ENCODE measurements around the gene SACM1L. TPM values are rescaled to one million over a fixed set of nuclear protein-coding genes. Genes with fewer than 3 reads are reported as not detected.

Gene SACM1L
- total RNA-seq, 1 donor from 2014 or later = 59.2 TPM

DNA sequence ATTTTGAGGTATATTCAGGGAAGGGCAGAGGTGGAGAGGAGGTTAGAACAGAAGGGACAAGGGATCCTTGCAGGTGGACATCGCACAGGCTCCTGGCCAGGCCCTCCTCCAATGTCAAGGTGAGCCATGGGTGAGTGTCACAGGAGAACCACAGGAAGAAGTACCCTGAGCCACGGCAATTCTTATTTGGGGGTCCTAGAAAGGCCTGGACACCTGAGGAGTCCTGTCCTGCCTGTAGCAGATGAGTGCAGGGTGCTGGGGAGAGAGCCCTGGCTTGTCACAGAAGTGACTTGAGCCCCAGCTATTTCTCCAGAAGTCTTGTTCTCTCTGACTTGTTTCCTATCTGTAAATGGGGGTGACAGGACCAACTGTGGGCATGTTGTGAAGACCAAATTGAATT lies 102.8 kb downstream of the SACM1L start:
- no peak overlapping the region for H3K27ac Mint-ChIP-seq (ENCODE audit: unreplicated experiment)
- no peak for DNase-seq
- H3K4me3 Mint-ChIP-seq (ENCODE audit: unreplicated experiment) = no peak overlapping the region
- peaks cover 10% of the 10 kb centered on the region for H3K36me3 Mint-ChIP-seq (ENCODE audit: unreplicated experiment)
- TF ChIP-seq, protein P1, sequence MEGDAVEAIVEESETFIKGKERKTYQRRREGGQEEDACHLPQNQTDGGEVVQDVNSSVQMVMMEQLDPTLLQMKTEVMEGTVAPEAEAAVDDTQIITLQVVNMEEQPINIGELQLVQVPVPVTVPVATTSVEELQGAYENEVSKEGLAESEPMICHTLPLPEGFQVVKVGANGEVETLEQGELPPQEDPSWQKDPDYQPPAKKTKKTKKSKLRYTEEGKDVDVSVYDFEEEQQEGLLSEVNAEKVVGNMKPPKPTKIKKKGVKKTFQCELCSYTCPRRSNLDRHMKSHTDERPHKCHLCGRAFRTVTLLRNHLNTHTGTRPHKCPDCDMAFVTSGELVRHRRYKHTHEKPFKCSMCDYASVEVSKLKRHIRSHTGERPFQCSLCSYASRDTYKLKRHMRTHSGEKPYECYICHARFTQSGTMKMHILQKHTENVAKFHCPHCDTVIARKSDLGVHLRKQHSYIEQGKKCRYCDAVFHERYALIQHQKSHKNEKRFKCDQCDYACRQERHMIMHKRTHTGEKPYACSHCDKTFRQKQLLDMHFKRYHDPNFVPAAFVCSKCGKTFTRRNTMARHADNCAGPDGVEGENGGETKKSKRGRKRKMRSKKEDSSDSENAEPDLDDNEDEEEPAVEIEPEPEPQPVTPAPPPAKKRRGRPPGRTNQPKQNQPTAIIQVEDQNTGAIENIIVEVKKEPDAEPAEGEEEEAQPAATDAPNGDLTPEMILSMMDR (IDR thresholded peaks at IDR 0.05; ENCODE audit: partially characterized antibody, unreplicated experiment) = no peak
- peaks cover 8% of the 10 kb centered on the region for H3K4me1 Mint-ChIP-seq (ENCODE audit: low read depth, unreplicated experiment)
- peaks cover 9% of the 10 kb centered on the region for H3K27me3 Mint-ChIP-seq (ENCODE audit: unreplicated experiment)
- peaks cover 4% of the 10 kb centered on the region for H3K9me3 Mint-ChIP-seq (ENCODE audit: unreplicated experiment)

DNA sequence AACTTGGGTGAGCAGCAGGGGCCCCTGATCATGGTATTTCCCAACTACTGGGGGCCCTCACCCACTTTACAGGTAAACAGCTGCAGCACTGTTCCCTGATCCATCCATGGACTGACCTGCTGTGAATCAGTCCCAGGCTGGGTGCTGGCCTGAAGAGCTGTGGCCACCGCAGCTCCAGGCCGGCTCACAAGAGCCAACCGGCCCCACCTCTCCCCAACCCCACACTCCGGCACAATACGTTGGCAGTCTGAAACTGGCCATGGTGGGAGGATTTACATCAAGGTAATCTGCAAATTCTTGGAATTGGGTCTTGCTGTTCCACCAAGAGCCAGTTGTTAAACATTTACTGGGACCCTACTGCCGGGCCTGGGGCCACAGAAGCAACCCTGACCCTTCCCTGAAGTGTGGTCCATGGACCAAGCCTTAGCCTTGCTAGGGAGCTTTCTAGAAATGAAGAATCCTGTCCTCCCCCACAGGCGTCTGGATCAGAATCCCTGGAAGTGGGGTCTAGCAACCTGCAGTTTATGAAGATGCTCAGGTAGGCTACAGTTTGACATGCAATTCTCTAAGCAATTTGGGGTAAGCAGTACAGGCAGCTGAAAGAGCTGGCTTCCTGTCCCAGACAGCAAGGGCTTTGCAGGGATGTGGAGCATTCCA lies 103.4 kb downstream of the SACM1L start:
- Mint-ChIP-seq H3K9me3 (ENCODE audit: unreplicated experiment) (peaks cover 4% of the 10 kb centered on the region), H3K36me3 (ENCODE audit: unreplicated experiment) (peaks cover 10% of the 10 kb centered on the region), H3K4me3 (ENCODE audit: unreplicated experiment) (no peak overlapping the region), H3K4me1 (ENCODE audit: low read depth, unreplicated experiment) (peaks cover 8% of the 10 kb centered on the region), H3K27ac (ENCODE audit: unreplicated experiment) (no peak overlapping the region), H3K27me3 (ENCODE audit: unreplicated experiment) (peaks cover 9% of the 10 kb centered on the region)
- TF ChIP-seq, protein P1 (IDR thresholded peaks at IDR 0.05; ENCODE audit: partially characterized antibody, unreplicated experiment) = no peak
- no peak for DNase-seq

DNA sequence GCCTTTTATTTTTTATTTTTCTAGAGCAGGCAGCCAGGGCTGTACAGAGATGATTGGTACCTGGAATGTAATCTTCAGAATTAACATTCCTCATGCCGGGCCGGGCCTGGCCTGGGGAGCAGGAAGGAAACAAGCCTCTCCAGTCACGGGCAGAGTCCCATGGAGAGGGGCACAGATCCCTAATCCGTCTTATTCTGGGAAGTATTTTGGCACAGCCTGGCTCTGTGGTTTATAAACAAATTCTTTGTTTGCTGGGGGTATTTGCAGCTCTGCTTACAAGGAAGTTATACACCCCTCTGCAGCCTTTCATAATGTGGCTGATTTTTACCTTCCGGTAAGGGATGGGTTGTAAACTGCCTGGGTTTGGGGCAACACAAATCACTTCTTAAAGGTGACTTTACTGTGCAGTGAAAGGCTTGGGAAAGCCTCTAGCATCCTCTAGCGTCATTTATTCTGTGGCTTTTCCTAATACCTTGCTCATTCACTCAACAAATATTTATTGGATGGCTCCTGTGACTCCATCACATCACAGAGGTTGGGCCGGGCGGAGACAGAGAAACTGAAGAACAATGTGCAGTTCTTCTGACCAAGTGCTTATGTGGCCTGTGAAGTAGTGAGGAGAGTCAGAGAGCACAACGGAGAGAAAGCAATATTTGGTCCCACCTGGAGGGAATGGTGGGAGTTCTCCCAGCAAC lies 104.4 kb downstream of the SACM1L start:
- peaks cover 12% of the 10 kb centered on the region for H3K27me3 Mint-ChIP-seq (ENCODE audit: unreplicated experiment)
- no peak overlapping the region for H3K27ac Mint-ChIP-seq (ENCODE audit: unreplicated experiment)
- peaks cover 8% of the 10 kb centered on the region for H3K4me1 Mint-ChIP-seq (ENCODE audit: low read depth, unreplicated experiment)
- H3K36me3 Mint-ChIP-seq (ENCODE audit: unreplicated experiment) = peaks cover 10% of the 10 kb centered on the region
- TF ChIP-seq, protein P1 (IDR thresholded peaks at IDR 0.05; ENCODE audit: partially characterized antibody, unreplicated experiment) = no peak
- no peak for DNase-seq
- H3K9me3 Mint-ChIP-seq (ENCODE audit: unreplicated experiment) = peaks cover 4% of the 10 kb centered on the region
- no peak overlapping the region for H3K4me3 Mint-ChIP-seq (ENCODE audit: unreplicated experiment)

DNA sequence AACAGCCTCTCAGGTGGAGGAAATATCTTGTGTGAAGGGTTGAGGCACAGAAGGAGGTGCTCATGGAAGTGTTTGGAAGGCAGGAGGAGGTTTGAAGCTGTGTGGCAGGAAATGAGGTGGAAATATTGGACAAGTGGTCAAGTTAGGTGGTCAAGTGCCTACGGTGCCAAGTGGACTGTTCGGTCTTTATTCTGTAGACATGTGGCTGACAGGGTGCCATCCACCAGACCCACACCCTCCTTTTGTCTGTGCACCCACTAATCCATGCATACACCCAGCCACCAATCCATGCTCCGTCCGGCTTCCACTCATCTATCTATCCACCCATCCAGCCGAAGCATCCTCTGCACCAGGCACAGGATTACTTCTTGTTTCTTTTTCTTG lies 105.0 kb downstream of the SACM1L start:
- Mint-ChIP-seq H3K4me3 (ENCODE audit: unreplicated experiment) (no peak overlapping the region), H3K36me3 (ENCODE audit: unreplicated experiment) (peaks cover 10% of the 10 kb centered on the region), H3K4me1 (ENCODE audit: low read depth, unreplicated experiment) (peaks cover 8% of the 10 kb centered on the region), H3K27me3 (ENCODE audit: unreplicated experiment) (peaks cover 15% of the 10 kb centered on the region), H3K27ac (ENCODE audit: unreplicated experiment) (no peak overlapping the region), H3K9me3 (ENCODE audit: unreplicated experiment) (peaks cover 4% of the 10 kb centered on the region)
- no peak for DNase-seq
- TF ChIP-seq, protein P1 (IDR thresholded peaks at IDR 0.05; ENCODE audit: partially characterized antibody, unreplicated experiment) = no peak

DNA sequence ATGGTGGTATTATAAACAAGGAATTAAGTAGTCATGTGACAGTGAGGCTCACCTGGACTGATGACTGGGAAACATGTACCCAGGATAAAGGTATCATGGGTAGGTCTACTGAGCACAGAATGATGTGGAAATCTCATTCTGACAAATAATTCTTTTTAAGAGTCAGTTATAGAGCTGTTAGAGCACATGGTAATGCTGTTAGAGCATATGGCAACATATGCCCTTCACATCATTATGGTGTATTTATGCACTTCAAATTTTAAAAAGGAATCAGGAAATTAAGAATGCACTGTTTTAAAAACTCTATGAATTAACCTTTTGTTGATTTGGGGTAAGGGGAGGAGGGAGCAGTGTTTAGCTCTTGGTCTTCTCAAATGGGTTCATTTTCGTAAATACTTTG lies 105.5 kb downstream of the SACM1L start:
- Mint-ChIP-seq H3K27me3 (ENCODE audit: unreplicated experiment) (peaks cover 15% of the 10 kb centered on the region), H3K27ac (ENCODE audit: unreplicated experiment) (no peak overlapping the region), H3K4me3 (ENCODE audit: unreplicated experiment) (no peak overlapping the region), H3K9me3 (ENCODE audit: unreplicated experiment) (peaks cover 4% of the 10 kb centered on the region), H3K4me1 (ENCODE audit: low read depth, unreplicated experiment) (peaks cover 8% of the 10 kb centered on the region), H3K36me3 (ENCODE audit: unreplicated experiment) (peaks cover 9% of the 10 kb centered on the region)
- no peak for DNase-seq
- TF ChIP-seq, protein P1 (IDR thresholded peaks at IDR 0.05; ENCODE audit: partially characterized antibody, unreplicated experiment) = no peak

Measured in glutamatergic neuron (in vitro differentiated cells).